ENCODE data around the gene FASN.

The FASN gene

DNA sequence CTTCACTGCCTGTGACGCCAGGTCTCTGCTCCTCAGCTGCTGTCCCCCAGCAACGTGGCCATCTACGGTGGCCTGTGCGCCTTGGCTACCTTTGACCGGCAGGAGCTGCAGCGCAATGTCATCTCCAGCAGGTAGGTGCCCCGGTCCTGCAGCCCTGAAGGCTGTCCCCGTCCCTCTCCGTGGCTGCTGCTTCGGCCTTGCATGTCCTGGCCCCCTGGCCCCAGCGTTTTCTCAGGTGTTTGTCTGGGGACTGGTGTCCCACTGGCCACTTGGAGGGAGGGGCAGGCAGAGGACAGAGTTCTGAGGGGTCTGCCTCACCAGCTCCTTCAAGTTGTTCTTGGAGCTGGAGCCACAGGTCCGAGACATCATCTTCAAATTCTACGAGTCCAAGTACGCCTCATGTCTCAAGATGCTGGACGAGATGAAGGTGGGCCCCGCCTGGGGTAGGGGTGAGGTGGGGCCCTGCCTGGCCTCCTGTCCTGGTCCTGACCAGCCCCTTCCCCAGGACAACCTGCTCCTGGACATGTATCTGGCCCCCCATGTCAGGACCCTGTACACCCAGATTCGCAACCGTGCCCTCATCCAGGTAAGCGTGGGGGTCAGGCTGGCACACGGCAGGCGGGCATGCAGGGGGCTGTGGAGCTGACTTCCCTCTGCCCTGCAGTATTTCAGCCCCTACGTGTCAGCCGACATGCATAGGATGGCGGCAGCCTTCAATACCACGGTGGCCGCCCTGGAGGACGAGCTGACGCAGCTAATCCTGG, 41.9 kb downstream of the FASN start:
- DNase-seq (ENCODE audit: low spot score): no peak

DNA sequence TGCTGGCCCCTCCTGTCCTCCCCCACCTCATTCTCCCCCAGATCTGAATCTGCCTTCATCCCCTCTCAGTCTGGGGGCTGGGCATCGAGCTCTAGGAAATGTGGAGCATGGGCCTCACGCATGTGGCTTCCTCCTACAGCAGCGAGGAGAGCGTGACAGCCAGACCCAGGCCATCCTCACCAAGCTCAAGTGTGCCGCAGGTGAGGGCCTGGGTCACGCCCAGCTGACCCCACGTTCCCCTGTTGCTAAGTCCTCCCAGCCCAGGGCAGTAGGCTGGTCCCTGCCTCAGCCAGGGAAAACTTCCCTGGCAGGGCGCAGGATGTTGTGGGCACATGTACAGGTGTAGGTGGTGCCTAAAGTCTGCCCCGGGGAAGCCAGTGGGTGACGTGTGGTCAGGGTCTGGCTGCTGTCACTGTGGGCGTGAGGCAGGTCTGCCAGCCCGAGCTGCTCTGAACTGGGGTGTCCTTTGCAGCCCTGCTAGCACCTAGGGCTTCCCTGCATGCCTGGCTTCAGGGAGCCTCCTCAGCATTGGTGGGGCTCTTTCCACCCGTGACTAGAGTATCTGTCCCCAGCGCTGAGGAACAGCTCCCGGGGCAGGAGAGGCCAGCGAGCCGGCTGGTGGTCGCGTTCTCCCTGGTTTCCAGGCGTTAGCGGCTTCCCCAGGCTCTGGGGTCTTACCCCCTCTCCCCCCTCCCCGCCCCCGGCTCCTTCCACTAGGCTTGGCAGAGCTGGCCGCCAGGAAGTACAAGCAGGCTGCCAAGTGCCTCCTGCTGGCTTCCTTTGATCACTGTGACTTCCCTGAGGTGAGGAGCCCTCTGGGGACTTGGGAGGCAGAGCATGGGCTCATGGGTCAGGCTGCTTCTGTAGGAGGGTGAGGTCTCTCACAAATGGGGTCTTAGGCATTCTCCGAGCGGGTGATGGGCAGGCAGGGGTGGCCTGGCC, 42.7 kb downstream of the FASN start:
- no peak for DNase-seq (ENCODE audit: low spot score)

DNA sequence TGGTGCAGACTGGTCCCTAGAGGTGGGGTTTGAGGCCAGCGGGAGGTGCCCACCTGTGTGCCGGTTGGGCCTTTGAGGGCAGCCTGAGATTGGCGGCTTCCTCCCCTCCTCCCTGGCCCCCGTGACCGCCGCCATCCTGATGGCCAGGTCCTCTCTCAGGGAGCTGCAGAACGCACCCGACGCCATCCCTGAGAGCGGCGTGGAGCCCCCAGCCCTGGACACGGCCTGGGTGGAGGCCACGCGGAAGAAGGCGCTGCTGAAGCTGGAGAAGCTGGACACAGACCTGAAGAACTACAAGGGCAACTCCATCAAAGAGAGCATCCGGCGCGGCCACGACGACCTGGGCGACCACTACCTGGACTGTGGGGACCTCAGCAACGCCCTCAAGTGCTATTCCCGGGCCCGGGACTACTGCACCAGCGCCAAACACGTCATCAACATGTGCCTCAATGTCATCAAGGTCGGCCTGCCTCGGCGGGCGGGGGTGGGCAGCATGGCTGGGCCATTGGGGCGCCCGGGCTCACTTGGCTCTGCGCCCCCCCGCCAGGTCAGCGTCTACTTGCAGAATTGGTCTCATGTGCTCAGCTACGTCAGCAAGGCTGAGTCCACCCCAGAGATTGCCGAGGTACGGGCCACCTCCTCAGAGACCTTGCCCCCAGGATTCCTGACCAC, 43.5 kb downstream of the FASN start:
- no peak for DNase-seq (ENCODE audit: low spot score)

DNA sequence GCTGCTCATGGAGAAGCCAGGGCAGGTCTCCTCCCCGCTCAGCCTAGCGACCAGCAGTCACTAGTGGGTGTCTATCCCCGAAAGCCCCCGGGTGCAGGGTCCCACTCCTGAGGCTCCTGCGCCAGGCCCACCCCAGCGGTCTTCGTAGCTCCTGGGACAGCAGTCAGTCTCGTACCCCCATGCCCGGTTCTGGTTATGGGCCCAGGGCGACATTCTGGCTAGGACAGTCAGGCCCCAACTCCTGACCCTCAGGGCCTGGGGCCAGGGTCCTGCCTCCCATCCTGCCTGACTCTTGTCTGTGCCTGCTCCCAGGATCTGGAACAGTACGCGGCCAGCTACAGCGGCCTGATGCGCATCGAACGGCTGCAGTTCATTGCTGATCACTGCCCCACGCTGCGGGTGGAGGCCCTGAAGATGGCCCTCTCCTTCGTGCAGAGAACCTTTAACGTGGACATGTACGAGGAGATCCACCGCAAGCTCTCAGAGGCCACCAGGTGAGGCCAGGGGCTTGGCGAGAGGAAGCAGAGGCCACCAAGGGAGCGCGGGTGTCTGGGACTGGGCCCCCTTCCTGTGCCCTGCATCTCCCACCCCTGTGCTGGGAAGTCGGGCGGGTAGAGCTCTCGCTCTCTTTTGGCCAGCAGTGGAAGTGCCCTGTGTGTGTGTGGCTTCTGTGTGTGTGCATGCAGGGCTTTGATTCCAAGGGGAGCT, 44.3 kb downstream of the FASN start:
- no peak for DNase-seq (ENCODE audit: low spot score)

DNA sequence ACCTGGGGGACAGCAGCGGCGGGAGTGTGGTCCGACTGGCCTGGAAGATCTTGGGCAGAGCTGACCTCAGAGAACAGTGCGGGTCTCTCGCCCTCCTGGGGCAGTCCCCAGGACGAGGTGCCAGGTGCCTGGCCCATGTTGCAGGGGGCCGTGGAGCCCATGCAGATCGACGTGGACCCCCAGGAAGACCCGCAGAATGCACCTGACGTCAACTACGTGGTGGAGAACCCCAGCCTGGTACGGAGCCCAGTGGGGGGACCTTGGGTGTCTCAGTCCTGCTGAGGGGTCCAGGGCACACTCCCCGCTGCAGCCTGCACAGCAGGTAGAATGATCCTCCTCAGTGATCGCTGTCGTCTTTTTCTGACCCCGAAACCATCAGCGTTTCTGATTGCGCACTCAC, 44.9 kb downstream of the FASN start:
- DNase-seq (ENCODE audit: low spot score): no peak

DNA sequence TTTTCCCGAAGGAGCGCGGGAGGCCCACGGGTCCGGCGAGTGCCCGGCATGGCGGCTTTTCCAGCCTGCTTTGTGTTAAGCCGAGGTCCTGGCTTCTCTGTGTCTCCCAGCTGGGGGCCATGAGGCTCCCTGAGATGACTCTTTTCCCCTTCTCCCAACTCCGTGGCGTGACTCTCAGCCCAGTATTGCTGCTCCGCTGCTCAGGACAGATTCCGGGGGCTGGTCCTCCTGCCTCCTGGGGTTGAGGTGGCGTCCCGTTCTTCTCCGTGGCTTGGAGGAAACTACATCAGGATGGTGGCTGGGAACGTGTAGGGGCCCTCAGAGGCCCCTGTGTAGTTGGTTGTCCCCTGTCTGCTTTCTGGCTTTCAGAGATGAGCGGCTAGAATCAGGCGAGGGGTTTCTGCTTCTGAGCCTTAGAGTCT, 45.4 kb downstream of the FASN start:
- DNase-seq (ENCODE audit: low spot score): no peak

DNA sequence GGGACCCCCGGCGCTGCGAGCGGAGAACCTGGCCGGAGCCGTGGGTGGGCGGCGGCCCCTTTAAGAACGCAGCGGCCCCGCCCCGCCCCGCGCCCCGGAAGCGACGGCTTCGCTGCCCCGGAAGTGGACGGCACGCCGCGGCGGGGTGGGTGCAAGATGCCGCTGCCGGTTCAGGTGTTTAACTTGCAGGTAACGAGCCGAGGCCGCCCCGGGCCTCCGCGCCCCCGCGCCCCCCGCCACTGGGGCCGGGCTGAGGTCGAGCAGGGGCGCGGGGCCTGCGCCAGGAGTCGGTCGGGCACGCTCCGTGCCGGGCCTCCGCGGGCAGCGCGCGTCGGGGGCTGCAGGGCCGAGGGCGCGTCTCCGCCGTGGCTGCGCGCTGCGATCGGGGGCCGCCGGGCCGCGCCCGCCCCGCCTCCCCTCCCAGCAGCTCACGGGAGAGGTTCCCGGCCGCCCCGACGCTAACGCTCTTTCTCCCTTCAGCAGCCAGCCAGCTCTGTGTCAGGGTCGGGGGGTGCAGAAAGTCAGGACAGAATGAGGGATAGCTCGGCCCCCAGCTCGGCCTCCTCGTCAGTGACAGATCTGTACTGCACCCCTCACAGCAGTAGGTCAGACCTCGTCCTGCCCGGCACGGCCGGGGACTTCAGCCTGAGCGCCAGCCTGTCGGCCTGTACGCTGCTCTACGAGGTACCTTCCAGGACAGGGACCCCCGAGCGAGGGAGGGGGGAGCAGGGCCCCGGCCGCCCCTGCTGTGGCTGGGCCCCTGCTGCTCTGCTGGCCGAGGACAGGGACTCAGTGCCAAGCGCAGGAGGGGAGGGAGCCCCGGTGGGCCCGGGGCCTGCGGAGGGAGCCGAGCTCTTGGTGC, 46.0 kb downstream of the FASN start, which contains the start of the genes GPS1 and RFNG:
Gene GPS1, plus strand, starts transcription at position 123 of the 862 bp plus-strand sequence. Its CDS starts 34 bp downstream, at position 157.
Gene RFNG, minus strand, starts transcription at position 36 of the 862 bp plus-strand sequence. CDS start 45 bp downstream, outside the sequence.
- peak; percentile 68 for DNase-seq (ENCODE audit: low spot score)

DNA sequence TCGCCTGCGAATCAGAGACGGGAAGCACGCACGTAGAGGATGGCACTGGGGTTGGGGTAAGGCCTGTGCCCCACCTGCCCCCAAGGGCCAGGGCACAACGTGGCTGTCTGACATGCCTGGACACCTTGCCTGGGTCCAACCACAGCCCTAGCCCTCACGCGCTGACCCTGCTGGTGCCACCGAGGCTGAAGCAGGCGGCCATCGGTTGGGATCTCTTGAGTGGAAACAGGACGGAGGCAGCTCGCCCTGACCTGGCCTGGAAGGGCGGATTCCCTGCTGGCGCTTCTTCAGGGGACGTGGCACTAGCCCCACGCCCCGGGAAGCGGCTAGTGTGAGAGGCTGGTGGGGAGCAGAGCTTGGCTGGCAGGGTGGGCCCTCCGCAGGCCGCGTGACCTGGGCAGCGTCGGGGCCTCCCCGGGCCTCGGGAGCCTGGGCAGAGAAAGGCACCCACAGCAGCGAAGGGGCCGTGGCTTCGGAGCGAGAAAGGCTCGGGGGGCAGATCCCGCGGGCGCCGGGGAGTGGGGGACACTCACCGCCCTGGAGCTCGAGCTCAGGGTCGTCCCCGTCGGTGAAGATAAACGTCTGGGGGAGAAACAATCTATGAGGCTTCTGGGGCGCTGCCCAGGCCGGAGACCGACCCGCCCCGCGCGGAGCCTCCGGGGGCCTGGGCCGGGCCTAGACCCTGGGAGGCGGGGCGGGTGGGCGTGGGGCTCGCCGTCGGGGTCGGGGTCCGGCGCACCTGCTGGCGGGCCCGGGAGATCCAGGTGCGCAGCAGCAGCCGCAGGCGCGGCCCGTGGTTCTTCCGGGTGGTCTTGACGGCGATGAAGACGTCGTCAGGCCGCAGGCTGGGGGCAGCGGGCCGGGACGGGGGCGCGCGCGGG, 47.0 kb downstream of the FASN start:
- no peak for DNase-seq (ENCODE audit: low spot score)

DNA sequence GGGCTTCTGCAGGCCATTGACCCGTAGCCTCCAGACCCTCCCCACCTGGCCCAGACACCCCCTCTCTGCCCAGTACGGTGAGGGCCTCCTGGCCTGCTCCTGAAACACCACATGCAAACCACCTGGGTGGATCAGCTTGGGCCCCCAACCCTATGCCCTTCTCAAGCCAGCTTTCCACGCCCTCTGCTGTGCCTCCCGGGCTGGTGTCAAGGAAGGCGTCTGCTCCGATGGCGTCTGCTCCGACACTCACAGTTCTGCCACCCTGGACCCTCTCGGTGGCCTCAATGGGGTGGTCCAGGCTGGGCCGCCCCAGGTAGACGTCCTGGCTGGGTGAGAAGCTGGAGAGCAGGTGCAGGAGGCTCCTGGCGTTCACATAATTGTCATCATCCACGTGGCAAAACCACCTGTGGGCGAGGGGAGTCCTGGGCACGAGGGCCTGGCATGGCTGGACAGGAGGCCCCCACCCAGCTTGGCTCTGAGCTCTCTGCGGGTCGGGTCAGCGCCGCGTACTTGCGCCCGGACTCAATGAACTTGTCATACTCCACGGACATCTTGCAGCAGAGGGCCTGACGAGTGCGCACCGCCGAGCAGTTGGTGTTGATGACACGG, 47.8 kb downstream of the FASN start:
- DNase-seq (ENCODE audit: low spot score): no peak

DNA sequence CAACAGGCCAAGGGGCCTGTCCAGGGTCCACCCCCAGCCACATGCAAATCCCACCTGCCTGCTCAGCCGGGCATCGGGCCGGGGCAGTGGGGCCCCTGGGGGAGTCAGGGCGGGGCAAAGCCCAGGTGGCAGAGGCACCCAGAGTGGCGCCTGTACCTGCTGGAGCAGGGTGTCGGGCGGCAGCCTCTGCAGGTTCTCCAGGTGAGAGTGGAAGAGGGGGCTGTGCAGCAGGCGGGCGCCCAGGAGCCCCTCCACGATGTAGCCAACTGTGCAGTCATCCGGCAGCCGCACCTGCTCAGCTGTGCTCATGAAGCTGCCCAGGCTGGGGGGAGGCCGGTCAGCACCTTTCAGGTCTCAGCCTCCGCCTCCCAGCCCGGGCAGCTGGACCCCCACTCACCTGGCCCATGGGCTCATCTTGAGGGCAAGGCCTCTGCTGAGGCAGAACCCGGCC, 48.5 kb downstream of the FASN start:
- DNase-seq (ENCODE audit: low spot score): no peak

DNA sequence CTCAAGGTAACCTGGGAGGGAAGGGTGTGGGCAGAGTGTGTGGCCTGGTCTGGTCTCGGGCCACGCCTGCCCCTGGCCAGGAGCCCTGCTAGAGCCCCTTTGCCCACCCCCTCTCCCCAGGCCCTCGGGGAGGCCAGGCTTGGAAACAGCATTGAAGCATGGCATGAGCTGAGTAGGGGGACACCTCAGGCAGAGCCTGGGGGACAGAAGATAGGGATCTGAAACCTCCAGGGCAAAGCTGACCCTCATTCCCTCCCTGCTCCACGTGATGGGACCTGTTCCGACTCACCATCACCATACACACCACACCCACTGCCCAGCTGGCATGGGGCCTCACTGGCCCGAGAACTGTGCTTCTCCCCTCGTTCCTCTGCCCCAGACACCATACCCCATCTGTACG, 48.9 kb downstream of the FASN start:
- no peak for DNase-seq (ENCODE audit: low spot score)

DNA sequence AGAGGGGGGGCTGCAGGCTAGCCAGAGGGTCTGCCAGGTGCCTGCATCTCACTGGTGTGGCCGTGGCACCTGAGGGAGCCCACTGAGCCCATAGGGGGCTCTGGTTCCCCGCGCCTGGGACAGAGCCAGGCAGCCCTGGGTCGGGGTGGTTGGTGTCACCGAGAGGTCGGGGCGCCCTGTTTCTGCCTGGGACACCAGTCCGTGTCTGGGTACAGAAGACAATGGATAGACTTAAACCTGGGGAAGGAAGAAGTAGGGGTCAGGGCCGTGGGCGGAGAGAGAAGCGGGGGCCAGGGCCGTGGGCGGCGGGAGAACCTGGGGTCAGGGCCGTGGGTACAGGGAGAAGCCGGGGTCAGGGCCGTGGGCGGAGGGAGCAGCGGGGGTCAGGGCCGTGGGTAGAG, 49.5 kb downstream of the FASN start:
- no peak for DNase-seq (ENCODE audit: low spot score)

DNA sequence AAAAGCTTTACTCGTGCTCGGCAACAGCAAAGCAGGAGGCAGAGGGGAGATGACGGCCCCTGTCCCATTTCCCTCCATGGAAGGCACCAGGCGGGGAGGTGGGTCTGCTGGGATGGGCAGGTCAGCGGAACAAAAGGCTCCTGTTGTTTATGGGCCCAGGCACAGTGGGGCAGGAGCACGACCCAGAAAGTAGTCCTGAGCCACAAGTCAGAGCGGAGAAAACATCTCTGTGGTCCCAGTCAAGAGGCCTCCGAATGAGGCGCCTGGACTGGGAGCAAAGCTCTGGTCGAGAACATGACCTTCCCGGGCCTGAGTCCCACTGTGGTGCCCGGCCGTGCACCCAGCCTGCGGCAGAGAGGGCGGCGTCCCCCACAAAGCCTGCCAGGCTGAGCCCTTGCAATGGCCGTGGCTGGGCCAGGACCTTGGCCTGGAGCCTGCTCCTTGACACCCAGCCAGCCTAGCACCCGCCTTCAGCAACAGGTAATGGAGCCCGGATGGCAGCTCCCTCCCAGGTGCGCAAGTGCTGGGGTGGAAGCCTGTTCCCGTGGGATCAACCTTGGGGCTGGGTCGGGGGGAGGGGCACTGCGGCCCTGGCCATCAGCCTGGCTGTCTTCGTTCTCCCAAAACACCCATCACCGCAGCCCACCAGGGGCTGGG, 50.0 kb downstream of the FASN start:
- no peak for DNase-seq (ENCODE audit: low spot score)

DNA sequence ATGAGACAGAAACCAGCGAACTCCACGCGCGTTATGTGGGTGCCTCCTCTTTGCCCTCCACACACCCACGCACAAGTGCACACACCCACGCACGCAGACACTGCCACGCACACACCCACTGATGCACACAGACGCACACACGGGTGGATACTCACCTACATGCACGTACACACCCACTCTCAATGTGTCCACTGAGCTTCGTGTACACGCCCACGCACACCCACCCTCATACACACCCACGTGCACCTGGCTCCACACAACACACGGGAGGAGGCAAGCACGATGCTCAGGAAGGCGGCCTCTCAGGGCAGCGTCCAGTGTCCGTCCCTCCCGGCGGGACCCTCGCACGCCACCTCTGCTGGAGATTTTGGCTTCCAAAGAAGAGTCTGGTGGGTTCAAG, 50.7 kb downstream of the FASN start:
- DNase-seq (ENCODE audit: low spot score): no peak

DNA sequence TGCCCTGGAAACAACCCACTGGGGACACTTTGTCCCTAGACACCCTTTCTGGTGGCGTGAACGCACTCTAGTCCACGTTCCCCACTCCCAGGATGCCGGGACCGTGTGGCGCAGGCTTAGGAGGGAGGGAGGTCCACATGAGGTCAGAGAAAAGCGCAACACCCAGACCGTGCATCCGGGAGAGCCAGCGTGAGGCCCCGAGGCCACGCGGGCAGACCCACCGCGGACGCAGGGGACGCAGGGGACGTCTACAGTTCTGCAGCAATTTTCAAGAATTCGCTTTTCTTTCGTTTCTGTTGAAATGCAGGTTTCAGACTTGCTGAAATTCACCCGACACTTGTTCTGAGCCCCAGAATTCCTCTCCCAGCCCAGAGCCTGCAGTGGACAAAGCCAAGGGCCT, 51.1 kb downstream of the FASN start:
- no peak for DNase-seq (ENCODE audit: low spot score)

DNA sequence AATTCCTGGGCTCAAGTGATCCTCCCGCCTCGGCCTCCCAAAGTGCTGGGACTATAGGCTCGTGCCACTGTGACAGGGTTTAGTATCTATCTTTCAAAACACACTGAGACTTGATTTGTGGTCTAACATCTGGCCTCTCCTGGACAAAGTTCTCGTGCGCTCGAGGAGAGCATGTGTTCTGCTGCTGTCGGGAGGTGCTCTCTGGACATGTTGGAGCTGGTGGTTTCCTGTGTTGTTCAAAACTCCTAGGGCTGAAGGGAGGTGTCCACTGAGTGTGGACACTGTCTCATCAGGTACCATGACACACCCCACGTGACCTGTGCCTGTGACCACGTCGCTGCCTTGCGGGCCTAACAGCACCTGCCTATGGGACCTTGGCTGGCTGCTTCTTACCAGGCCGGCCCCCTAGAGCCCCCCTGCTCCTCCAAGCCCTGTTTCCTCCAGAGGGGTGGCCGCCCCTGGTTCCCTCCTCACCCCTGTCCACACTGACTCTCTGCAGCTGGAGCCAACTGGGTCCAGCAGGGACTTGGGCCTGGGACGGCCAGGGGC, 52.0 kb downstream of the FASN start:
- DNase-seq (ENCODE audit: low spot score): no peak

DNA sequence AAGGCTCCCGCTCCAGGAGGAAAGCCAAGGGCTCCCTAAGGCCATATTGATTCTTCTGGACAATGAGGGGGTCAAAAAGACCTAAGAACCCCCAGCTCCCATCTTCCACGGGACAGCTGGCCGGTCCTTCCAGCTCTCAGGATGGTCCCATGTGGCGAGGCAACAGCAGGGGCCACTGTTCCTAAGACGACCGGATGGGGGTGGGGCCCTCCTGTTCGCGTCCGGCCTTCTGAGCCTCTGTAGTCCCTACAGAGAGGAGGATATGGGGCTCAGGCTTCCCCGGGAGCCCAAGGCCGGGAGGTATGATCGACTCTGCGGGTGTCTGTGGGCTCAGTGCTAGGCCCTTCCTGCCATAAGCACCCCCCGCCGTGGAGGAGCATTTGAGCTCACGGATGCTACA, 54.5 kb downstream of the FASN start:
- DNase-seq (ENCODE audit: low spot score): no peak

DNA sequence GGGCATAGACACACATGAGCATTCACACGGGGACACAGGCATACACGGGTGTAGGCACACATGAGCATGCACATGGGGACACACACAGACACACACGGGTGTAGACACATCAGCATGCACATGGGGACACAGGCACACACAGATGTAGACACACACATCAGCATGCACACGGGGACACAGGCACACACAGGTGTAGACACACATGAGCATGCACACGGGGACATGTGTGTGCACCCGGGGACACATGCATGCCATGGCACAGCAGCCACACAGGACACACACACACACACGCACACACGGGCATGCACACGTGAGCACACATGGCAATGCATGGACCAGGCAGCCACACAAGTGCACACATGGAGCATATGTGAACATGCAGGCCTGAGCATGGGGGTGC, 55.4 kb downstream of the FASN start:
- no peak for DNase-seq (ENCODE audit: low spot score)
